LNCAP (cell line): ENCODE results near the gene SF1.

Experiments used
- CTCF ChIP-seq: fragments of 450-650 bp; IDR thresholded peaks from 2 replicates; pipeline ENCODE4 v1.5.1; 2017; ENCODE audit warnings: mild to moderate bottlenecking

The SF1 gene

DNA sequence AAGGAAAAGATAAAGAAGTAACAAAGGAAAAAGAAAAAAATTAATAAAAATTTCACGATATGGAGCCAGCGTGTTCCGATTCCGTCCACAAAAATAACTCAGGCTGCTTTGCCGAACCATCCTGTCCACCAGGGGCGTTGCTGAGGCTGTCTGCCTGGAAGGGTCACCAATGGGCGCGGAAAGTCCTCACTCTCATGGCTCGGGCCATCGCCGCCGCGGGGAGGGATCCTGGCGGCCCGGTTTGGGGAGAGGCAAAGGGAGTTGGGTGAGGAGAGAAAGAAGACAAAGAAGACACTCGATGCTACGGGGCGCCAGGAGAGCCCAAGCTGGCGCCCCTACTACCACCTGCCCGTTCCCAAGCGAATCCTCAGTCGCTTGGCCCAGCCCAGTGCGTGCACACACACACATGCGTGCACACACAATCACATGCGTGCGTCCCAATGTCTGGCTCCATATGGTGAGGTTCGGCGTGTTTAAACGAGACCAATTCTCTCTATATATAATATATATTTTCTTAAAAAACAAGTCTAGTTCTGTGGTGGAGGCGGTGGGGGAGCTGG is 13.0 kb downstream of the SF1 start:
- peak; percentile 30 for TF ChIP-seq CTCF

GRCh38 chr11:64764753-64765152 is 13.6 kb downstream of the SF1 start:
- TF ChIP-seq CTCF, result no peak

DNA sequence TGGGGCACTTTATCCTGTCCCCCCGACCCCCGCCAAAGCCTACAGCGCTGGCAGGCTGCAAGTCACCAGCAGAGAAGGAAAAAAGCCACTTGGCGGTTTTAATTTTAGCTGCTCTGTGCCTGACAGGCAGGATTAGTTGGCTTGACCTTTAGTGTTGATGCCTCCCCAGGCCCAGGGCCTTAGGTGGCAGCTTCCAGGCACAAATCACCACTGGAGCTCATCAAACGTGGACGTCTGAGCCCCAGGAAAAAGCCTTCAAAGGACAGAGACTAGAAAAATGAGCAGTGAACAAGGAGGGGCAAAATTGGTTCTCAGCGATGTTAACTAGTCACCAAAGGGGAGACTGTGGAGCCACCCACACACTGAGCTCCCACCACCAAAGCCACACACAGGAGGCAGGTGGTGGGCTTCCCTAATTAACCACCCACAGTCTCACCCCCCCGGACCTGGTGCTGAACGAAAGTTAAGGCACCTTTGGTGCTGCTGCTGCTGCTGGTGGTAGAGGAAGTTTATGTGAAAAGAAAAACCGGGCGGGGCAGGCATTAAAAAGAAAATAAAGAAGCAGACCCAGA is 14.2 kb downstream of the SF1 start:
- TF ChIP-seq CTCF, result no peak

DNA sequence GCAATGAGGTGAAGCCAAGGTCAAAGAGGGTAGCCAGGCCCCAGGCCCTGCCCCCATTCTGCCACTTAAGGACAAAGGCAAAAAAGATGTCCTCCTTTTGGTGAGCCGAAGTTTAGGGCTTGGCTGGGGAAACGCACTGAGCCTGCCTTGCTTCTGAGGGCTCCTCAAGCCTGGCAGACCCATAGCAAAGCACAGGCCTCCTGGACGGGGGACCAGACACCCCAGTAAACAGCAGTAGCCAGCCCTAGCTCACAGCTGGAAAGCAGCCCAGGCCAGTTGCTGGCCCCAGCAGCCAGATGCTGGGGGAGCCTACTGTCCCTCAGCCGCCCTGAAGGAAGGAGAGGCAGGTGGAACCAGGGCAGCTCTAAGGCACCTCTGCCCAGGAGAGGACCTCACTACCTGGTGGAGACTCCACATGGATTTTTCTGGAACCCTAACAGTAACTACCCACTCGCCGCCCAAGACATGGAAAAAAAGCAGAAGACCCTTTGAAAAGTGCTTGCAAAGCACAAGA is 14.8 kb downstream of the SF1 start:
- no peak for TF ChIP-seq CTCF

GRCh38 chr11:64762674-64763525 is 15.4 kb downstream of the SF1 start:
- no peak for TF ChIP-seq CTCF

DNA sequence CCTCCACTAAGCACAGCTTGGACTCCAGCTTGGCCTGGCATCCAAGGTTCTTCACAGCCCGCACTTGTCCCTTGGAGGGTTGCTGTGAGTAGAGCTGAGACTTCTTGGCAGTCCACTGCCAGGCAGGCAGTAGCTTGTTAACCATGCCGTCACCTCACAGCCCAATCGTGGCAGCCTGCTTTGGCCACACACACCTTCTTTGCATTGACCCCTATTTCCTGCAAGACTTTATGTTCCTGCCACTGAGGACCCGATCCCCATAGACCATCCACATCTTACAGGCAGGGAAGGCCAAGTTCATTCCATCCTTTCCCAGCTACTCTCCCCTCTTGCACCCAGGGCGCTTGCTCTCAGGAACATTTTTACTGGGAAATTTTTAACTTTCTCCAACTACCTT is 16.1 kb downstream of the SF1 start:
- TF ChIP-seq CTCF, result no peak

- TF ChIP-seq CTCF, result no peak
Measured at GRCh38 chr11:64760759-64761420, 17.5 kb downstream of the SF1 start.
